ENCODE data around the gene SPG7. TPM values are rescaled to one million over a fixed set of nuclear protein-coding genes. Genes with fewer than 3 reads are reported as not detected.

Gene SPG7
- total RNA-seq, 1 donor from 2014 or later, result 166 TPM

DNA sequence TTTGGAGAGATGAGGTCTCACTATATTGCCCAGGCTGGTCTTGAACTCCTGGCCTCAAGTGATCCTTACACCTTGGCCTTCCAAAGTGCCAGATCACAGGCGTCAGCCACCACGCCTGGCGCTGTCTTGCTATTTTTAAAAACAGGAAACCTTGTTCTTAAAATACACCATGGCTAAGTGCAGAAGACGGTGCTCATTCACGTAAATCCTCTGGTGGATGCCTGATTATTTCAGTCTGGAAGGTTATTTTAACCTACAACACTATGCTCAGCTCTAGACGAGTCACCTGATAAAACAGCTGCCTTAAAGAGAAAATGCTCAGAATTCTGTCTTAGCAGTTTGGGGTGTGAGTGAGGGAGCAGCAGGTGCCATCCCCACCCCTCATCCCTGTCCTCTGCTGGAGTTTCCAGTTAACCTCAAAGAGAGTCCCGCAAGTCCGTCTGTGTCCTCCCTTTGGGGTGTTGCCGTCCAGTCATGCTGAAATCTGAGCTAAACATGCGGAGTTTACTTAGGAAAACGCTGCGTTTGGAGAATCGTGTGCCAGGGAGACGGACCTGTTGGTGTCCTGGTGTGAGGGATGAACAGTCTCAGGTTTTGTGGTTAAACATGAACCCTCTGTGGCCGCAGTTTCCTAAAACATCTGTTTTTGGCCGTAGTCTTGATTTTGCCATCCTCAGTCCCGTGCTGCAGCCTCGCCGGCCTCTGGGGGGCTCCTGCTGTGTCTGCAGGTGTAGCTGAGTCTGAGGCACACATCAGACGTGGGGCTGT is 17.1 kb downstream of the SPG7 start:
- Mint-ChIP-seq H3K27me3 (ENCODE audit: unreplicated experiment) (peaks cover 5% of the 10 kb centered on the region), H3K9me3 (ENCODE audit: unreplicated experiment) (peaks cover 4% of the 10 kb centered on the region), H3K4me1 (ENCODE audit: low read depth, unreplicated experiment) (no peaks in the 10 kb centered on the region), H3K36me3 (ENCODE audit: unreplicated experiment) (peaks cover 4% of the 10 kb centered on the region), H3K4me3 (ENCODE audit: unreplicated experiment) (no peak overlapping the region), H3K27ac (ENCODE audit: unreplicated experiment) (no peak overlapping the region)
- no peak for TF ChIP-seq CTCF (IDR thresholded peaks at IDR 0.05; ENCODE audit: partially characterized antibody, unreplicated experiment)
- DNase-seq, result no peak

DNA sequence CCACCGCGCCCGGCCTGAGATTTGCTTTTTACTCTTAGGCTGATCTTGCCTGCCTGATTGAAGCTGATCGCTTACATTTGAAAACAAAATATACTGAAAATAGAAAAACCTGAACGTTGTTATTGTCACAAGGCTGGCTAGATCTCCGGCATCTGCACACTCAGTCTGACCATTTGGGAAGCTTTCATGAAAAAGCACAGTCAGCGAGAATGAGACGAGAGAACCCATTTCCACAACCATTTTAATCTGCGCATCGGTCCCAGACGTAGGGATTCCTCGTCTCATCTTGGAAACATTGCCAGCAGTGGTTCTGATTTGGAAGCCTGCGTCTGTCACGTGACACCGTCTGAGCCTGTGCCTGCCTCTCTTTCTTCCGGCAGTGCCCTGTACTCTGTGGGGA is 20.9 kb downstream of the SPG7 start:
- Mint-ChIP-seq H3K27ac (ENCODE audit: unreplicated experiment) (no peak overlapping the region), H3K4me1 (ENCODE audit: low read depth, unreplicated experiment) (no peaks in the 10 kb centered on the region), H3K4me3 (ENCODE audit: unreplicated experiment) (no peak overlapping the region), H3K36me3 (ENCODE audit: unreplicated experiment) (no peaks in the 10 kb centered on the region), H3K9me3 (ENCODE audit: unreplicated experiment) (no peaks in the 10 kb centered on the region), H3K27me3 (ENCODE audit: unreplicated experiment) (peaks cover 6% of the 10 kb centered on the region)
- no peak for TF ChIP-seq CTCF (IDR thresholded peaks at IDR 0.05; ENCODE audit: partially characterized antibody, unreplicated experiment)
- no peak for DNase-seq

DNA sequence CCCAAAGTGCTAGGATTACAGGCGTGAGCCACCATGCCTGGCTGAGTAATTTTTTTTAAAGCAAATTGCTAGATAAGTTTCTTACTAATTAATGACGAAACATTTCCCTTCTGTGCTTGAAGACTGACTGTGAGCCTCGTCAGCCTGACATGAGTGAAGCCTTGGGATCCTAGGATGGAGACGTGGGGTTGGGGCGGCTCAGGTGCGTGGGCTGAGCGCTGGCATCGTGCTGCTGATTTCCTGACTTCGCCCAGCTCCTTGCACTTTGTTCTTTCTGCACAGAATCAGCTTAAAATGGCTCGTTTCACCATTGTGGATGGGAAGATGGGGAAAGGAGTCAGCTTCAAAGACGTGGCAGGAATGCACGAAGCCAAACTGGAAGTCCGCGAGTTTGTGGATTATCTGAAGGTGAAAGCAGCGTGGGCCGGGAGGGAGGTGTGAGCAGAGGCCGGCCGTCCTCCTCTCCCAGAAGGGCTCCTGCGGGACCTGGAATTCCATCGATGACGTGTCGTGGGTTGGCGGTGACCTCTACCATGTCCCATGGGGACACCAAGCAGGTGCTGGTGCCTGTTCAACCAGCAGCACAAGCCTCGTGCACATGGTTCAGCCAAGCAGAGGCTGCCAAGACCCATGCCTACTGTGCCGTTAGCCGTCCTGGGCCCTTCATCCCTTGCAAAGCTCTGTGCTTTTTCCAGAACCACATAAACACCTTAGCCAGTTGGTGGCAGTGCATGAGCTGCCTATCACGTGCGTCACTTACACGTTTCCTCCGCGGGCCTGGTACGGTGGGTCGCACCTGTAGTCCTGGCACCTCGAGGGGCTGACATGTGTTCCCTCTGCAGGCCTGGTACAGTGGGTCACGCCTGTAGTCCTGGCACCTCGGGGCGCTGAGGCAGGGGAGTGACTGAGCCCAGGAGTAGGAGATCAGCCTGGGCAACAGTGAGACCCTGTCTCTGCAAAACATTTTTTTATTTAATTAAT is 22.5 kb downstream of the SPG7 start:
- no peaks in the 10 kb centered on the region for H3K9me3 Mint-ChIP-seq (ENCODE audit: unreplicated experiment)
- no peak overlapping the region for H3K4me3 Mint-ChIP-seq (ENCODE audit: unreplicated experiment)
- no peaks in the 10 kb centered on the region for H3K36me3 Mint-ChIP-seq (ENCODE audit: unreplicated experiment)
- no peak for DNase-seq
- H3K4me1 Mint-ChIP-seq (ENCODE audit: low read depth, unreplicated experiment), result no peaks in the 10 kb centered on the region
- no peak for TF ChIP-seq CTCF (IDR thresholded peaks at IDR 0.05; ENCODE audit: partially characterized antibody, unreplicated experiment)
- no peak overlapping the region for H3K27ac Mint-ChIP-seq (ENCODE audit: unreplicated experiment)
- peaks cover 6% of the 10 kb centered on the region for H3K27me3 Mint-ChIP-seq (ENCODE audit: unreplicated experiment)

GRCh38 chr16:89531821-89532526 is 23.8 kb downstream of the SPG7 start:
- H3K27ac Mint-ChIP-seq (ENCODE audit: unreplicated experiment), result no peak overlapping the region
- H3K27me3 Mint-ChIP-seq (ENCODE audit: unreplicated experiment), result peaks cover 6% of the 10 kb centered on the region
- no peaks in the 10 kb centered on the region for H3K4me1 Mint-ChIP-seq (ENCODE audit: low read depth, unreplicated experiment)
- H3K9me3 Mint-ChIP-seq (ENCODE audit: unreplicated experiment), result no peaks in the 10 kb centered on the region
- H3K36me3 Mint-ChIP-seq (ENCODE audit: unreplicated experiment), result no peaks in the 10 kb centered on the region
- TF ChIP-seq CTCF (IDR thresholded peaks at IDR 0.05; ENCODE audit: partially characterized antibody, unreplicated experiment), result no peak
- H3K4me3 Mint-ChIP-seq (ENCODE audit: unreplicated experiment), result no peak overlapping the region
- DNase-seq, result no peak
